GM19463 (cell line): ENCODE results near the gene ALCAM.

ENCODE experiments used
- ATAC-seq: cut with Tn5 transposase; IDR thresholded peaks from one replicate; pipeline ENCODE4 v1.9.1; 2021; ENCODE audit warnings: mild to moderate bottlenecking, moderate library complexity; ENCODE audit not compliant: unreplicated experiment

Gene ALCAM

DNA sequence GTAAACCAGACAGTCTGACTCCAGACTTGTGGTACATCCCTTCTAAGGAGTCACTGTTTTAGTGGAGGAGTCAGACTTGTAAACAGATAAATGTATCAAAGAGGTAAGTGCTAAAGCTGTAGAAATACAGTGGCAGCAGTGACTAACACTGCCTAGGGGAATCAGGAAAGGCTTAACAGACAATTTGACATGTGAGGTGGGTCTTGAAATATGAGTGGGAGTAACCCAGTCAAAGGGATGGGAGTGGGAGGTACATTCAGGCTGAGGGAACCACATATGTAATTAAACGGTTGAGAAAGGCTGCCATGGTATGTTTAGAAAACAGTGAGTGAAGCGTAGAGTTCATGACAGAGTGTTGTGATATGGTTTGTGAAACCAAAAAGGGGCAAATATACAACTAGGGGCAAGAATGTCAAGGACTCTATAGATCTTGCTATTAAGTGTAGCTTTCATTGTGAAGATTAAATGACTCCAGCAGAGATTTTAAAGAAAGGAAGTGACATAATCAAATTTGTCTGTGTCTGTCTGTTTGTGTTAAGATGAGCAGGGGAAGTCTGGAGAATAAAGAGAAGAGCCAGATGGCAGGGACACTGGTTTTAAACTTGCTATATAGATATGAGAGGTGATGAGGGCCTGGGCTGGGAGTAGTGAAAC, 11.2 kb upstream of the ALCAM start:
- ATAC-seq, result no peak

DNA sequence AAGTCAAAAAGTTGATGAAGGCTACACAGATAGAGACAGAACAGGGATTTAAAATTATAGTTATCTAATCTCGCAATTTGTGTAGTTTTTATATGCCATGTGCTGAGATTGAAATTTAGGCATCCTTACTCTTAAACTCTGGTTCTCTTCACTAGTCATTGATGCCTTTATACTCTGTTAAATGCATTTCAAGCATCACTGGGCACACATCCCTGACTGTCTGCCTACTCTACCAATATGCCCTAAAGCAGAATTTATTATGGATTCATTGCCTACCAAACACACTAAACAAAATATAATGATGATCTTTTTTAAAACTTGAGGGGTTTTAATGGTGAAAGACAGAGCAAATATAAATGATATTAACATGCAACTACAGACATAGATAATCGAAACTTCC, 10.3 kb upstream of the ALCAM start:
- ATAC-seq, result no peak

DNA sequence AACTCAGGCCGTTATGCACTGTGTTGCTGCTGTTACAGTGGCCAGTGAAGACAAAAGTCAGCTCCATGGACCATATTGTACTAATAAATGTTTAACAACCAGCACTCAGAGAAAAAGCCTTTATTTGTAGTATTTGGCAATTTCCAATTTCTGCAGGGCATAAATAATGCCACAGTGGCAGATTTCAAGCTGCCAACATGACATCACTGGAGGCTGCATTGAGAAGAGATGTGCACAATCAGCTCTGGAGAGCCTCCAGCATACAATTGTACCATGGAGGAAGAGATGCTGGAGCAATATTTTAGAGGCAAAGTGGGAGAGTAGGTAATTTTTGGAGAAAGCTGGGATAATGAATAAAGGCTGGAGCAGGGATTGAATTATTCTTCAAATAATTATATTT, 9.7 kb upstream of the ALCAM start:
- ATAC-seq, result no peak

DNA sequence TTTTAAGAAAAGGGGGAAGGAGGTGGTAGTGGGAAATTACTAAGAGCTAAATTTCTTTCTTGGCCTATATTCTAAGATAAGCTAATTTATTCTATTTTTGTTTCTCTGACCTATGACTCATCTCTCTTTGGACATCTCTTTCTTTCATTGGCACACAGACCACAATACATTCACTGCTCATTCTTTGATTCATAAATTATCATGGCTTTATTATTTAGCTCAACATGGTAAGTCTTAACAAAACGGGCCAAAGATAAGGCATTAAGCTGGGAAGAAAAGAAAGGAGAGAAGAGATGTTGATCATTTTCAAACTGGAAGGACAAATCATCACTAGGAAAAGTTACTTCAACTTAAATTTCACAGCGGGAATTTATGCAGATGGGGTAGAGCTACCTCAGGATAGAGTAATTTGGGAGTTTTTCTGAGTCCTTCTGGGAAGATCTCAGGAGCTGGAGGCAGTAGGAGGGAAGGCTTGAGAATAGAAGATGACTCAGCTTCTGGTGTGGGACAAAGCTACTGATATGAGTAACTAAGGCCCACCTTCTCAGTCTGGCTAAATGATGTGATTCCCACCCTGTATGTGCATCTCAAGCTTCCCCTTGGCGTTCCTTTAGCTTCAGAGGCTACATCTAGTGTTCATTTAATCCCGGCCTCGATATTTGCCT, 7.5 kb upstream of the ALCAM start:
- ATAC-seq, result peak; percentile 35

DNA sequence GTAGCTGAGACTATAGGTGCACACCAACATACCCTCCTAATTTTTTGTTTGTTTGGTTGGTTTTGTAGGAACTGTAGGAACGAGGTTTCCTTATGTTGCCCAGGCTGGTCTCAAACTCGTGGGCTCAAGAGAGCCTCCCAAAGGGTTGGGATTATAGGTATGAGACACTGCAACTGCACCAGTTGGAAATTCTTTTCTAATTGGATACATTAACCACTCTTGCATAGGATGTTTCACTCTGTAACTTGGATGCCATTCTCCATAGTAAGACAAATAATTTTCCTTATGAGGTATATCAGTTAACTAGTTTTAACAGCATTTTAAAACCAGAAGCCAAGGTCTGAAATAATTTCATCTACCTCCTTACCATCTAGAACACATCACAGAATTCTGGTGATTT, 6.7 kb upstream of the ALCAM start:
- ATAC-seq, result no peak

DNA sequence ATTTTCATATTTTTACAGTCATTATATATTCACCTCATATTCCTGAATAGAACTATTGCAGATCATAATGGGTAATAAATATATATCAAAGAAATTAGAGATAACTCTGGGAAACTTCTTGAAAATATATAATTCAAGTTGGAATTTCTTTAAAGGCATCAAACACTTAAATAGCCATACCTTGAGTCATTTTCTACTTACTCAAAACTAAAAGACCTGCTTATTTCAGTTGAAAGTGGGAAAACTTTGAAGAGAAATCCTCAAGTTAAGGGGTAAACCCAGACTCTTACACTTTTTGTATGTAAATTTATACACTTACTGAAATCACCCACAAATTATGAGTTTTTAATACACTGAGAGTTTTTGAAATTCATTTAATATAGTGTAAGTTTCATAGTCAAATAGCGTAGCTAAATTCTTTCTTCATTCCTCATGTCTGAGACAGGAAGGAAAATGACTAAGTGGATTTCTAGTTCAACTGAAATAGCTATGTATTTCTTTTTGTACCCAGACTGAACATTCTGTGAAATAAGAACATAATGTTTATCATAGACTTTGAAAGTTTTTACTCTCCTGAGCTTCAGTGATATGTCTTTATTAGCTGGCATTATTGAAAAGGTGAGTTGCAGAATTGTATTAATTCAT, 4.6 kb upstream of the ALCAM start:
- ATAC-seq, result no peak

DNA sequence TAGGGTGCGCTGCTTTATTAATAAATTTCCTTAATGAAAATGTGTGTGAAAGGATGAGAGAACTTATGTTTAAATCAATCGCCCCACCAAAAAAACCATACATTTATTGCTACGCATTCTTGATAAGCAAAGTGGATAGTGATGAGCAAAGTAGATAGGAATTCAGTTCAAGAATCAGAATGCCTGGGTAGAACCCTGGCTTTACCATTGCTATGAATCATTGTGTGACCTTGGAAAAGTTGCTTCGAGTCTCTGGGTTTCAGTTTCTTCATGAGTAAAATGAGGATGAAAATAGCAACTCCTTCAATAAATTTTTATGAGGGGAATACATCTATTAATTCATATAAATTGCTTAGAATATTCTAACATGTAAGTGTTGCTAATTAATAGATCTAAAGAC, 2.6 kb upstream of the ALCAM start:
- no peak for ATAC-seq

DNA sequence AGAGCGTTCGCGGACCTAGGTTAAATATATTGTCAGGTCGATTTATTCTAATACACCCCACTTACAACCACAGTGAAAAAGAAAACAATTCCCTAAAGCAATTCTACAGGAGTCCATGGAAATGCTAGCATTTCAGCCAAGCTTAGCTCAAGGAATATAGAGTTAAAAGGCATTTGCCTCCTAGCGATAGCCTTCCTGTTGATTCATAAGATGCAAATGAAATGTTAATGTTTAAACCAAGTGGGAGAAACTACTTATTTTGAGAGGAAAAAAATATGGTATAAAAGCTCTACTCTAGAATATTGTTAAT, 1.7 kb upstream of the ALCAM start:
- ATAC-seq, result no peak

DNA sequence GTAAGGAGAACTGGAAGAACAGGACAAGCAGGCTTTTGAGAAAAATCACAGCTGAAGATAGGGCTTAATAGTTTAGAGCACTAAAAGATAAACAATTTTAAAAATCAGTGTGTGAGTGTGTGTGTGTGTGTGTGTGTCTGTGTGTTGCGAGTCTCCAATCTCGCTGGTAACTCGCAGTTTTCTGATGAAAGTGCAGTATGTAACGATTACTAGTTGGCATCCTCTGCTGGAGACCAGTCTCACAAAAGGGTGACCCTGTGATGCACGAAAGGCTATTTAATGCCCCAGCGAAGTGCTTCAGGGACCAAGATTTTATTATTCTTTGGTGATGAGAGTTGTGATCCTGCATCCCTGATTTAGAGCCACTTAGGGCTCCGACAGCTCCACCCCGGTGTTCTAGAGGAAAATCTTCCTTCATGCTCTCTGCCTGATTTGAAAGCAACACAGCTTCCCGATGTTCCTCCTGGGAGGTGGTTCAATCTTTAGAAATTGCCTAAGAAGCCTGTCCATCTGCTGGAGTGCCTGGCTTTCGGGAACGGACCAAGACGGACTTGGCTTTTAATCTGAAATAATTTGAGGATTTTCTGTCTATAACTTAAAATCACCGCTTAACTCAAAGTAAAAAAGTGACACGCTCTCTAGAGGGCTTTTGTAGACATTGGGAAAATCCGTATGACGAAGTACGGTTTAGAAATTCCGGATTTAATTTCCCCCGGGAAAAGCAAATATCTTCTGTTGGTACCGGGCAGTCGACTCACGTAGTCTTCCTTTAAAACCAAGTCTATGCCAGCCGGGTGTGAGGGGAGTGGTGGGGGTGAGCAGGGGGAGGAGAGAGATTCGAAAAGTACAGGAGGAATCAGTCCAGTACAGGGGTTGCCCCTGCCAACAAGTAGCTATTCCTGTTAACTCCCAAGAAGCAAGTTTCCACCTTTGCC, 1.1 kb upstream of the ALCAM start:
- no peak for ATAC-seq

DNA sequence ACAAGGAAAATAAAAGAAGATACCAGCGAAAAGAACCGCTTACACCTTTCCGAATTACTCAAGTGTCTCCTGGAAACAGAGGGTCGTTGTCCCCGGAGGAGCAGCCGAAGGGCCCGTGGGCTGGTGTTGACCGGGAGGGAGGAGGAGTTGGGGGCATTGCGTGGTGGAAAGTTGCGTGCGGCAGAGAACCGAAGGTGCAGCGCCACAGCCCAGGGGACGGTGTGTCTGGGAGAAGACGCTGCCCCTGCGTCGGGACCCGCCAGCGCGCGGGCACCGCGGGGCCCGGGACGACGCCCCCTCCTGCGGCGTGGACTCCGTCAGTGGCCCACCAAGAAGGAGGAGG, 325 bp downstream of the ALCAM start:
- no peak for ATAC-seq

DNA sequence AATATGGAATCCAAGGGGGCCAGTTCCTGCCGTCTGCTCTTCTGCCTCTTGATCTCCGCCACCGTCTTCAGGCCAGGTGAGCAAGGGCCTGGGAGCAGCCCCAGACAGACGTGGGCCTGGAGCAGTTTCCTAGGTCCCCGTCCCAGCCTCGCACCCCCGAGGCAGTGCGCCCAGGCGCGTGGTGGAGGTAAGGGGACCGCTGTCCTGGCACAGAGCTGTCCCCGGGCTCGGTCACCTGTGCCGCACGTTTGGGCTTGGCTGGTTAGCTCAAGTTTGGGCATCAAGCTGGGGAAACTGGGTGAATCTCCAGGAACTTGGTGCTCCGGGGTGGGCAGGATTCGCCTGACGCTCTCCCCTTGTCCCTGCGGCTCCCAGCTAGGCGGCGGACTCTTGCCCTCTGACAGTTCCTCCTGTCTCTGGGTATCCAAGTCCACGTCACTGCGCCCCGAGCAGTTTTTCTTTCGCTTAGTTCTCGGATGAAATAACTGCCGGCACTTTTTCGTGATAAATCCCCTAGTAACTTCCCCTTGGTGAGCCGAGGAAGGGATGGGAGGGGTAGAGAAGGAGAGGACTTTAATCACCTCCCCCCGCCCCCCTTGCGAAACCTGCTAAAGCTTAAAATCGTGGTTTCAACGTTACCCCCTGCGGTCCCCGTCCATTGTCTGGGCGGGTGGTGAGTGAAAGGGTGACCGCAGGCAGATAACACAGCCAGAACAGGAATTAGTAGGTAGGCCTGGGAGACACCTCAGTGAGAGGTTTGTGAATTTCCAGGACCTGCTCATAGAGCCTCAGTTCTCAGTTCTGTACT, 901 bp downstream of the ALCAM start:
- ATAC-seq, result peak; percentile 26

DNA sequence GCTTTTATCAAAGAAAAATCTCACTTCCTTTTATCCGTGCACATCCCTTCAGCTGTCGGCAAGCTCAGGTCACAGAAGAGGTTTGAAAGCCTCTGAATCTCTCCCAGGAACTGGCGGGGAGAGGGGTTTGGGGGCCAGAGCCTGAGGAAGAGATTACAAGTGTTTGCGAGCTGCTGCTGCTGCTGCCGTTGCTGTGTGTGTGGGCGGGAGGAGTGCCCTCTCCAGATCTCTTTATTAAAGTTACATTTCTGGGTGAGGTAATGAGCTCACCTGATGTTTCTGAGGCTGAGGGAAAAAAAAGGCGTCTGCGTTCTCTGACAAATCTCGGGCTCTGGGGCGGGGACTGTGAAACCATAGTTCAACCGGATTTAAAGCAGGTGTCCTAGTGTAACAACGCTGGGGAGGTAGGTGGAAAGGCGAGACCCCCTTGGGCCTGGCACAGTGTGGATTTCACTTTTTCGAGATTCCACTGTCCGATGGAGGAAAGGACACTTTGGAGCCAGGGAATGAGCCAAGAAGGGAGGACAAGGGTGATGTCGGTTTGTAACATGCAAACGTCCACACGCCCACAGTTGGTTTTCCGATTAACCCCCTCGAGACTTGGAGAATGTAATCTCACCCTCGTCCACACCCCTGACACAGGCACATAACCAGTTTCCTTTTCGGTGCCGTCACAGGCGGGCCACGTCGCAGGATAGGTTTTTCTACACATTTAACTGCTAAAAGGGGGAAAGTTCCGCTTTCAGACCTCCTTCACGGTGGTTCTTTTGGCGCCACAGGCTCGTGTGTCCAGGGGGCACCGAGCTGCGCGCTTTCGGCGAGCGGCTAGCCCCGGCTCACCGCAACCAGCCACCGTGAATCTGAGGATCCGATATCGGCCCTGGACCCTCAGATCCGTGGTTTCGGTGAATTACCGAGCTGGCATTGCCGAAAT, 2.1 kb downstream of the ALCAM start:
- peak; percentile 24 for ATAC-seq

DNA sequence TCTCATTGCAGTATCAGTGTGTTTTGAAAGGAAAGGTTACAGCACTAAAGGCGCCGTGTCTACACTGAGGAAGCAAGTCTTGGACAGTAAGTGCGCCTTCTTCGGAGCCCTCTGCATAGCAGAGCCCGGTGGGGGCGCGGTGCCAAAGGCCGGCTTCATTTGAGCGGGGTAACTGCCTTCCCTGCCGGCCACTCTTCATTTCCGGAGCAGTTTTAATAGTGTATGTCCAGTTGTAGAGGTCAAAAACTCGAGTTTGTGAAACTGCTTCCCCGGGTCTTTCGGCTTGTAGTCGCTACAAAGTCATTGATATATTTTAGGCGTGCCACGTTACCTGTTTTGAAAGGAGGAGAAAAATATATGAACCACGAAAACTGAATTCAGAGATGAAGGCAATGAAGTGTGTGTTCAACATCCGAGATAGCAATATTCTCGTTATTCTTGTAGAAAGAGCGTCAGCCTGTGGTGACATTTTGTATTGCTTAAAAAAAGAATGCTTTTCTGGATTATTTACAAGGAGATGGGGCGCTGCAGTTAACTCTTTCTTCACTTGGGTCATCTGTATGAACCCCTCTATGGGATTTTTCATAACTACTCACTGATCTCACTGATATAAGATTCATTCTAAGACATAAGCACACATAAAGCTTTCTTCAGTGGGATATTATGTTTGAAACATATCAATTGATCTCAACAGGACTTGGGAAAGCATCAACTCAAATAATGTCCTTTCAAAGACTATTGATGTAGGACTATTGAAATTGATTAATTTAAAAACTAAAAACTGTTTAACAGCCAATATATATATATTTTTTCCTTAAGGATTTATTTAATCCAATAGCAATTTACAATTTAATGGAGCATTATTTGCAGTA, 3.0 kb downstream of the ALCAM start:
- ATAC-seq, result peak; percentile 12

DNA sequence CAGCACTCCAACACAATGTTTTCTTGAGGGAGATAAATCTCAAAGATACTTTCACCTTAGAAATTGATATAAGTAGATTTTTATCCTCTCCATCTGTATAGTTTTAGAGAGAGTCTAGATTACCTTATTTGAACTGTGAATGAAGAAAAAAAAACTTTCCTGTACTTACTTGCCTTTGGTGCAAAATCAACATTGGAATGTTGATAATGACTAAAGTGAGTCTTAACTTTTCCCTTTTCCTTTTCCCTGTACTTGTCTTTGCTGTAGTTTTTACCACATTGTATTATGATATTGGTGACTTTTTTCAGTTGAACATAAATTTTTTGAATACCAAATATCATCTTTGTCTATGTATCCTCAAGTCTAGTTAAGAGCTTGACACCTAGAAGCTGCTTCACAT, 6.7 kb downstream of the ALCAM start:
- no peak for ATAC-seq

DNA sequence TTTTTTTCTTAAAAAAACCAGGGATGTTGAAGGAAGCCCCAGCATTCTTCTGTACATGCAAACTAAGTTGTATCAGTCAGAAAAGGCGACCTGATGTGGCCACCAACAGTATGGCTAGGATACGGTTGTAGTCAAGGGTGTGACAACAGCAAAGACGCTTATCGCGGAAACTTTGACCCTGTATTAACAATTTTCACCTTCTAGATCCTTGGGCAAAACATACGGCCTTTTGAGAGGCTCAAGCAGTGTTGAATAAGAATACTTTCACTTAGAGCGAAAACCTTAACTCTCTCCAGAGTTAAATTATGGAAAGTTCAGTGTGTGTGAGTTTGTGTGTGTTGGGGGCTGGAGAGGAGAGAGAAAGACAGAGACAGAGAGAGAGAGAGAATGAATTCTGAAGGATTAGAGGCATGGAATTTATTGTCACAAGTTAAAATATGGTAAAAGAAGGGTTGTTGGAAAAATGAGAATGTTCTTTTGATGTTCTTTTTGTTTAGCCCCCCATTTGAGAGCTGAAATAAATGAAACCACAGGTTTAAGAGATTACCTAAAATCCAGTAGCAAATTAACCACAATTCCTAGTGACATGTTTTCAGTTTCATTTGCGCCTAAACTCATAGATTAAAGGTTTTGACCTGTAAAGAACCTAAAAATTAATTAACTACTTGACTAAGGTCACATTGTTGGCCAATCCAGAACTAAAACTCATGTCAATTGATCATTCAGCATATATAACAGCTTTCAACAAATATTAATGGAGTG, 9.2 kb downstream of the ALCAM start:
- ATAC-seq, result no peak

DNA sequence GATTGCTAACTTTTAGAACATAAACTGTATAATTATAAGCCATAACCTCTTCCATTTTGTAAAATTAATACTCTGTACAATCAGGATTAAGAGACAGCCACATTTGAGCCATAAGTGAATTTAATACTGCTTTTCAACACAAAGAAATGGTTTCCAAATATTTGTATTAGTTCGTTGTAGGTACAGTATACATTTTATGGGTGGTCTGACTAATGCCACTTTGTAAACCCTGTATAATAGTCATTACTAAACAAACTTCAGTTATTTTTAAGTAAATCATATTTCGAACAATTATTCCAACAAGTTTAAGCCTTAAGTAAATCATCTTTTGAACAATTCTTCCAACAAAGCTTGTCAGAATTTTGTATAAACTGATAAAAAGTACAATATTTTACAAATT, 11.0 kb downstream of the ALCAM start:
- ATAC-seq, result no peak

DNA sequence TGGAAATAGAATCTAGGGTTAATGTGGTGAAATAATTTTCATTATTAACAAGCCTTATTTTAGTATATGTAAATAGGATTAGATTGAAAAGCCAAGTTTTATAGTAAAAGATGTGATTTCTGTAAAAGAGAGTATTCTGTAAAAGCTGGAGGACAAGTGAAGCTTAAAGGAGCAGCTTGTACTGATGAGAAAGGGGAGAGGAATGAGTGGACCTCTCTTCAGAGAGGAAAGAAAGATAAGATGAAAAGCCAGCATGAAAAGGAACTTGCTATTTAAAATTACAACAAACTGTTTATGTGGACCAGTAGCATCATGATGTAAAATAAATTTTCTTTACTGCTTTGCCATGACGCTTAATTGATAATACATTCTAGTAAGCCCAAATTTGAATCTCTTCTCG, 18.5 kb downstream of the ALCAM start:
- no peak for ATAC-seq
